ENCODE results near the gene PGAP2. TPM values are rescaled to one million over a fixed set of nuclear protein-coding genes. Genes with fewer than 3 reads are reported as not detected.

PGAP2 gene
- total and polyA plus RNA-seq, 4 donors, result 10.0 to 14.8 (median 12.0) TPM

DNA sequence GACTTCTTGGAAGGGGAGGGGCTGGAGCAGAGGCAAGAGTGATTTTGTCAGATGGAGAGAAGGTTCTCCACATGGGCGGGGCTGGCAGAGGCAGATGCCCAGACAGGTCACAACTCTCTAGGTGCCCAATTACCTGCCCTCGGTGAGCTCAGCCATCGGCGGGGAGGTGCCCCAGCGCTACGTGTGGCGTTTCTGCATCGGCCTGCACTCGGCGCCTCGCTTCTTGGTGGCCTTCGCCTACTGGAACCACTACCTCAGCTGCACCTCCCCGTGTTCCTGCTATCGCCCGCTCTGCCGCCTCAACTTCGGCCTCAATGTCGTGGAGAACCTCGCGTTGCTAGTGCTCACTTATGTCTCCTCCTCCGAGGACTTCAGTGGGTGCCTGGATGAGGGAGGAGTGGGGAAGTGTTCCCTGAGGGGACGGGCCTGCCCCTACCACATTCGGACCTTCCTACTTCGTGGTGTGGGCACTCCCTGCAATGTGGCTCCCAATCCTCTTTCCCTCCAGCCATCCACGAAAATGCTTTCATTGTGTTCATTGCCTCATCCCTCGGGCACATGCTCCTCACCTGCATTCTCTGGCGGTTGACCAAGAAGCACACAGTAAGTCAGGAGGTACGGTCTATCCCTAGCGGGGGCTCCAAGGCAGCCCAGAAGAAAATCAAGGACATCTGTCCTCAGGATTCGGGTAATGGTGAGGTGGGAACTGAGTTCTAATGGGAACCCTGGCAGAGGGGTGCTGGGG, 15.6 kb downstream of the PGAP2 start:
- no peak overlapping the region for H3K9ac ChIP-seq (ENCODE audit: low read depth in 1 of 2, low read length in 2 of 2)
- no peak overlapping the region for H3K27ac ChIP-seq (ENCODE audit: low read depth in 1 of 2, low read length in 2 of 2)
- H3K36me3 ChIP-seq (ENCODE audit: control insufficient read depth in 4 of 4, insufficient read depth in 3 of 4, low read depth in 1 of 4, low read length in 3 of 4), result peaks cover 4 to 21% (median 10%) of the 10 kb centered on the region in 4 donors
- no peak for DNase-seq (ENCODE audit: low spot score)
- no peaks in the 10 kb centered on the region for H3K27me3 ChIP-seq (ENCODE audit: control insufficient read depth in 4 of 4, insufficient read depth in 4 of 4, low read length in 3 of 4)
- no peak for TF ChIP-seq HNF4A (conservative IDR thresholded peaks at IDR 0.05)
- no peak for TF ChIP-seq ZBTB33 (IDR thresholded peaks at IDR 0.05)
- TF ChIP-seq FOXA1 (IDR thresholded peaks at IDR 0.05), result no peak
- TF ChIP-seq REST (IDR thresholded peaks at IDR 0.05), result no peak
- TF ChIP-seq JUND (IDR thresholded peaks at IDR 0.05), result no peak
- no peak for TF ChIP-seq CTCF (IDR thresholded peaks at IDR 0.05; ENCODE audit: low read depth, low read length, missing input control)
- TF ChIP-seq RXRA (IDR thresholded peaks at IDR 0.05), result no peak
- no peak for TF ChIP-seq SP1 (IDR thresholded peaks at IDR 0.05)
- TF ChIP-seq, protein P1, sequence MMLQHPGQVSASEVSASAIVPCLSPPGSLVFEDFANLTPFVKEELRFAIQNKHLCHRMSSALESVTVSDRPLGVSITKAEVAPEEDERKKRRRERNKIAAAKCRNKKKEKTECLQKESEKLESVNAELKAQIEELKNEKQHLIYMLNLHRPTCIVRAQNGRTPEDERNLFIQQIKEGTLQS (IDR thresholded peaks at IDR 0.05), result no peak
- TF ChIP-seq HNF4G (IDR thresholded peaks at IDR 0.05), result no peak
- no peak for TF ChIP-seq TAF1 (conservative IDR thresholded peaks at IDR 0.05)
- no peak for TF ChIP-seq NR2F2 (IDR thresholded peaks at IDR 0.05)
- no peak for TF ChIP-seq YY1 (IDR thresholded peaks at IDR 0.05)
- no peak overlapping the region for H3K4me3 ChIP-seq (ENCODE audit: low read depth in 1 of 3, low read length in 3 of 3)
- WGBS, result 97% methylated on average over 30 of the region's 30 CpGs
- H3K9me3 ChIP-seq (ENCODE audit: control insufficient read depth in 4 of 4, low read length in 3 of 4), result no peaks in the 10 kb centered on the region
- no peaks in the 10 kb centered on the region for H3K4me1 ChIP-seq (ENCODE audit: control insufficient read depth in 4 of 4, insufficient read depth in 4 of 4, low read length in 3 of 4)

DNA sequence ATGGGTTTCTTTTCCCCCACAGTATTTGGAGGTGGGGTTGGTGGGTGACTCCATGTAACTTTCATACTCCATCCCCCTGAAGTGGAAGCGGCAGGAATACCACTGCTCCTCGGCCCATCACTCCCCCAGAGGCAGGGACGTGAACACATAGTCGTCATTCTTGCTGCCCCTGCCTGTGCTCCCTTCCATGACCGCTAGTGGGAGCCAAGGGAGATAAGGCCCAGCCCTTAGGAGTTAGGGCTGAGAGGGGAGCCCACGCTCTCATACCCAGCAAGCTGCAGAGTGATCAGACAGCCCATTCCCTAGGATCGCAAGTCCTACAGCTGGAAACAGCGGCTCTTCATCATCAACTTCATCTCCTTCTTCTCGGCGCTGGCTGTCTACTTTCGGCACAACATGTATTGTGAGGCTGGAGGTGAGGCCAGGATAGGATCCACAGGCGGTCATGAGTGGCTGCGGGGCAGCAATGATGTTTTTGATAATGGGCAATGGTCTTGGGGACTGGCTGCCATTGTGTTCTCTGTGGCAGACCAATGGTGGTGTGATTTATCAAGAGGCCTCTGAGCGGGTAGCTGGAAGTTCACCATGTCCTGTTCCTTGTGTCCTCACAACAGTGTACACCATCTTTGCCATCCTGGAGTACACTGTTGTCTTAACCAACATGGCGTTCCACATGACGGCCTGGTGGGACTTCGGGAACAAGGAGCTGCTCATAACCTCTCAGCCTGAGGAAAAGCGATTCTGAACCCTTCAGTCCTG, 16.5 kb downstream of the PGAP2 start:
- no peak overlapping the region for H3K9ac ChIP-seq (ENCODE audit: low read depth in 1 of 2, low read length in 2 of 2)
- peak; percentile 83 for DNase-seq (ENCODE audit: low spot score)
- H3K4me3 ChIP-seq (ENCODE audit: low read depth in 1 of 3, low read length in 3 of 3), result no peak overlapping the region
- no peaks in the 10 kb centered on the region for H3K9me3 ChIP-seq (ENCODE audit: control insufficient read depth in 4 of 4, low read length in 3 of 4)
- H3K36me3 ChIP-seq (ENCODE audit: control insufficient read depth in 4 of 4, insufficient read depth in 3 of 4, low read depth in 1 of 4, low read length in 3 of 4), result peaks cover 4 to 21% (median 12%) of the 10 kb centered on the region in 4 donors
- no peaks in the 10 kb centered on the region for H3K27me3 ChIP-seq (ENCODE audit: control insufficient read depth in 4 of 4, insufficient read depth in 4 of 4, low read length in 3 of 4)
- H3K27ac ChIP-seq (ENCODE audit: low read depth in 1 of 2, low read length in 2 of 2), result no peak overlapping the region
- 83% methylated on average over 18 of the region's 18 CpGs for WGBS
- peak; percentile 56 to 79 for TF ChIP-seq RAD21 (IDR thresholded peaks at IDR 0.05)
- TF ChIP-seq, protein P1 (IDR thresholded peaks at IDR 0.05), result no peak
- TF ChIP-seq CTCF (IDR thresholded peaks at IDR 0.05; ENCODE audit: low read depth, low read length, missing input control), result peak; percentile 53
- no peaks in the 10 kb centered on the region for H3K4me1 ChIP-seq (ENCODE audit: control insufficient read depth in 4 of 4, insufficient read depth in 4 of 4, low read length in 3 of 4)

All from liver (tissue), 9 donors.